CD4-positive, alpha-beta T cell treated with Interferon gamma for 1 hour (primary cell): Measurements from ENCODE around the gene TDRD3.

ENCODE experiments used
- DNase-seq: peaks from one replicate; pipeline ENCODE4 v3.0.0-alpha.2; 2020

TDRD3 gene

DNA sequence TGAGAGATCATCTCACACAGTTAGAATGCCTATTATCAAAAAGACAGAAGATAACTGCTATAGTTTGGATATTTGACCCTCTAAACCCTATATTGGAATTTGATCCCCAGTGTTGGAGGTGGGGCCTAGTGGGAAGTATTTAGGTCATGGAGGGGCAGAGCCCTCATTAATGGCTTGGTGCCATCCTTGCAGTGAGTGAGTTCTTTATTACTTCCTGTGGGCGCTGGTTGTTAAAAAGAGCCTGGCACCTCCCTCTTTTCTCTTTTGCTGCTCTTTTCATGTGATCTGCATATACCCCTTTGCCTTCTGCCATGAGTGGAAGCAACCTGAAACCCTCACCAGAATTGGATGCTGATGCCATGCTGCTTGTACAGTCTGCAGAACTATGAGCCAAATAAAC is 66.8 kb downstream of the TDRD3 start:
- DNase-seq: no peak

DNA sequence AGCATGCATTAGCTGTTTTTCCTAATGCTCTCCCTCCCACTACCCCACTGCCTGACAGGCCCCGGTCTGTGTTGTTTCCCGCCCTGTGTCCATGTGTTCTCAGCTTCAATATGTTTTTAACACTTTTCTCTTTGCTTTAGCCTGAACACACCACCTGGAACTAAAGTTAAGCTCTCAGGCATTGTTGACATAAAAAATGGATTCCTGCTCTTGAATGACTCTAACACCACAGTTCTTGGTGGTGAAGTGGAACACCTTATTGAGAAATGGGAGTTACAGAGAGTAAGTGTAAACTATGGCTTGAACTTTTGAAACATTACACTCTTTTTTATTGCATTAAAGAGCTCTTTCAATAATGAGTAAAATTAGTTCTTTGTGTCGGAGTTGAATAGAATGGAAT is 70.1 kb downstream of the TDRD3 start:
- no peak for DNase-seq

DNA sequence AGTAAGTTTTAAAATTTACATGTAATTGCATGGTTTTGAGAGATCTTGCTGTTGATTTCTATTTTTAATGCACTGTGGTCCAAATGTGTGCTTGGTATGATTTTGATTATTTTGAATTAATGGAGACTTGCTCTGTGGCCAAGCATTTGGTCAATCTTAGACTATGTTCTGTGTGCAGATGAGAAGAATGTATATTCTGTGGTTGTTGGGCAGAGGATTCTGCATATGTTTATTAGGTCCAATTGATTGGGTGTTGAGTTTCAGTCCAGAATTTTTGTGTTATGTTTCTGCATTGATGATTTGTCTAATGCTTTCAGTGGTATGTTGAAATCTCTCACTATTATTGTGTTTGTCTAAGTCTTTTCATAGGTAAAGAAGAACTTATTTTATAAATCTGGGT is 82.3 kb downstream of the TDRD3 start:
- DNase-seq: no peak

DNA sequence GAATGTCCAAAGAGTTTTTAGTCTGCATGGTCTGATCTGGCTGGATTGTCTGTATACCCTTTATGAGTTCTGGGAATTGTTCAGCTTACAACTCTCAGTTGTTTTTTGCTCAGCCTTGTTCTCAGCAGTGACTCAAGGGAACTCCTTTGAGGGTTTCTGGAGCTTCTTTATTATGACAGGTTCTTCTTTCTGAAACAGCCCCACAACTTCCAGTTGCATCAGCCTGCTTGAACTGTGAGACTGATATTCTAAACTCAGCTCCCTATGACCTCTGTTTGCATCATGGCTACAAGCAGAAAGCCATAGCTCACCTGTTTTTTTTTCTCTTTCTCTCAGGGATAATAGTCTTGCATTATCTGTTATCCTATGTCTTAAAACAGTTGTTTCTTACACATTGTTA is 85.0 kb downstream of the TDRD3 start:
- DNase-seq: no peak

DNA sequence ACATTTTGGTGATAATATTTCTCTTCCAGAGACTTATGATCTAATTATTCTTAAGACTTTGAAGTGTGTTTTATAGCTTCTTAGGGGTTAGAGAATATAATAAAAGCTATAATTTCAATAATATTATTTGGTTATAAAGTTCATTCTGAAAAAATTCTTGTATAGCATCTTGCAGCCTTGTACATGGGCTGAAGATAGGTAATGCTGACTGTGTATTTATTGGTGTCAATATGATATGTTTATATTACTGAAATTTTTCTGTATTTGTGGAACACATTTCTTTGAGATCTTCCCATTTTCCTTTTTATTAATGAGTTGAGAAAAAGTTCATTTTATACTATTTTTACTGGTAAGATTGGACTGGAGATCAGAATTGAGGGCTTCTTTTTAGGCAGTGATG is 87.8 kb downstream of the TDRD3 start:
- DNase-seq: no peak

DNA sequence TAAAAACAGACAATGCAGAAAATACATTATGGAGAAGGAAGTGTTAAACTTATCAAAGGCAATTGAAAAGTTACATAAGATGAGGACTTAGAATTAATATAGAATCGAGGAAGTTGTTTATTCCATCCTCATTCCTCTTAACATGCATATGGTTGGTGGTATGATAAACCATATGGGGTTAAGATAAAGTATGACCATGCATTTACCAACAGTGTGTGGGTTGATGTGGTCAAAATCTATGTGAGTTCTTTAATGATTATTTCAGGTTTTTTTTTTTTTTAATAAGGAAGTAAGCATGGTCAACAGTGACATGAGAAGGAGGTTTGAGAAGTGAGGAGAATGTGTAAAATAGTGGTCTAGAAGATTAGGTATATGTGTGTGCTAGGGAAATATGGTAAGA is 94.5 kb downstream of the TDRD3 start:
- DNase-seq: no peak

DNA sequence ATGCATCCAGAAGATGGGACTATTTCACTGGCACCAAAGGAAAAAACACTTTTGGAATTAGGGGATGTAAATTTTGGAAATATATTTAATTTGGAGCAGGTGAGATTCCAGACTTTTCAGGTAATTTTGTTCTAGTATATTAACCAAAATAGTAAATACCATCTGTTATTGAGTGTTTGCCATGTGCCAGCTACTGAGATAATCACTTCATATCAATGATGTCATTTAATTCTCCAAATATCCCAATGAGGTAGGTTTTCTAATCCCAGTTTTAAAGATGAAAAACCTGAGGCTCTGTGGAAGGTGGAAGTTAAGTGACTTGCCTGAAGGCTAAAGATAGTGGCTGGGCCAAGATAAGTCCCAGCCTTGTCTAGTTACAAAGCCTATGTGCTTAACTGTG is 95.2 kb downstream of the TDRD3 start:
- no peak for DNase-seq

DNA sequence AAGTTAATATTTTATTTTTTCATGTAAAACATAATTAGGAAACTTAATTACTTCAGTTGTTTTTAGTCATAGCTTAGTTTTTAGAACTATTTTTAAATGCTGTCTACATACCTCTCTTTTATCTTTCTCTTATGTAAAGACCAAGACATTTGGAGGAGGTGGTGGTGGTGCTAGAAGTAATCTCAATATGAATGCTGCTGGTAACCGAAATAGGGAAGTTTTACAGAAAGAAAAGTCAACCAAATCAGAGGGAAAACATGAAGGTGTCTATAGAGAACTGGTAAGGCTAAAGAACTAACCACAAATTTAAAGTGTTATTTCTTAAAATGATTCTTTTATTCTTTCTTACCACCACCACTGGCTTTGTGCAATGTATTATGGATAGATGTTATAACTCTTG is 97.3 kb downstream of the TDRD3 start:
- no peak for DNase-seq

DNA sequence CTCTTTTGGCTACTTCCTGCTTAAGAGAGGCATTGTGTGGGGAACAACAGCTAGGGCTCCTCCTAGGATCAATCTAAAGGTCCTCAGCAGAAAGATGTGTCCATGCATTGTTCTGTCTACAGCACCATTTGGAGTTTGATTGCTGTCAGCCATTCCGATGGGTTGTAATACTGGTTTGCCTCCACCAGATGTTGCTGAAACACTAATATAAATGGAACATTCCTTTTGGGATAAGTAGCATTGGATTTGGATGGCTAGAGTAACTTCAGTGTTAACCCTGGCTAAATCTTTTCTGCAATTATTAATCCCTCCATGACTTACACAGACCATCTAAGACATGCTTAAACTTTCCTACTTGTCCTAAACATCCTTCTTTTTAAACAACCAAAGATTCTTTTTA is 104.2 kb downstream of the TDRD3 start:
- DNase-seq: no peak

DNA sequence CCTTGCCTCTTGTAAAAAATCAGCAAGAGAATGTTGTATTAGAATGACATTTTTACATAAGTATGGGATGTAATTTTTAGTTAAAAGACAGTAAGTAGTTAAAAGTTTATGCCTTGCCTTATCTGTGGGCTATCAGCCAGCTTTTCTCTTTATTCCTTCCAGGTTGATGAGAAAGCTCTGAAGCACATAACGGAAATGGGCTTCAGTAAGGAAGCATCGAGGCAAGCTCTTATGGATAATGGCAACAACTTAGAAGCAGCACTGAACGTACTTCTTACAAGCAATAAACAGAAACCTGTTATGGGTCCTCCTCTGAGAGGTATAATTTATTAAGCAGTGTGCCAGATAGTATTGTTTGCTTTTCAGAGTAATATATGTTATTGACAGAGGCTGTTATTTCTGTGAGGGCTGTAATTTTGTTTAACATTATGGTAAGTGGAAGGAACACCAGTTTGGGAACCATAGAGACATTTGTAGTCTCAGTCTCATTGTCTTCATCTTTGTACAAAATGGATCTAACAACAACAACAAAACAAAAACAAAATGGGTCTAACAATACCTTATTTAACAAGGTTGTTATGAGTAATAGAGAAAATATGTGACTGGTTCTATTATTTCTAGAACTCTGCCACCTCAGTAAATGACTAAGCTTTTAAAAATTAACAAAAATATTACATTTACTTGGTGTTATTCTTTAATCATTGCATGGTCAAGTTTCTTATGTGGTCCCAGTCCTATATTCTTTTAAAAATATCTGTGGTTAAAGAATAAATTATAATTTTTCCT is 112.8 kb downstream of the TDRD3 start:
- no peak for DNase-seq

DNA sequence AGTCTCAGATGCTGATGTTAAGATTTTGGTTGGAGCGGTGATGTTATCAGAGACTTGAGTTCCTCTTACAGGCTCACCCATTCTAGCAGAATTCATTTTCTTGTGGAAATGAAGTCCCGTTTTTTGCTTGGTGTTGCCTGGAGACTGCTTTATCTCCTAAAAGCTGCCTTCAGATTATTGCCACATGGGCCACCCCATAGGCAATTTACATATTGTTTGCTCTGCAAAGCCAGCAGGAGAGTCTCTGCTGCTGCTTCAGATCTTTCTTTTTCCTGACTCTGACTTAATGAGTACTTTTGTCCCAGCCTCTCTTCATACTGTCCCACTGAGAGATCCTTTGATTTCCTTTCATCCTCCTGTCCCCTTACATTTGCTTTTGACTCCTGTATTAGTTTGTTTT is 114.6 kb downstream of the TDRD3 start:
- DNase-seq: no peak

DNA sequence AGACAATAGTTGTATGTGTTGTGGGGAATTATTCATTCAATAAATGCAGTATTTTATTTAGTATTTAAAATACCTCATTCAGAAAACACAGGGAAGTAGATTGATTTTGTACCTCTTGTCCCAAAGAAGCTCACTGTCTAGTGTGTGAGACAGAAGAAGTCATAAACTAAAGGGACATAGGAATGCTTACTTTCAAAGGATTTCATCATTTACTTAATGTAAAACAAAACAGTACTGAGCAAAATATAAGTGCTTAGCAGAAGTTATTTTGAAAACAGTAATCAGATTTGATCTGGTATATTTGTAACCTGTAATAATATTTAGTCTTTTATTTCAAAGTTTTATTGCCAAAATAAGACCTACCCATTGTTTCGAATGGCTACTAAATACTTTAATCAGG is 117.9 kb downstream of the TDRD3 start:
- no peak for DNase-seq

DNA sequence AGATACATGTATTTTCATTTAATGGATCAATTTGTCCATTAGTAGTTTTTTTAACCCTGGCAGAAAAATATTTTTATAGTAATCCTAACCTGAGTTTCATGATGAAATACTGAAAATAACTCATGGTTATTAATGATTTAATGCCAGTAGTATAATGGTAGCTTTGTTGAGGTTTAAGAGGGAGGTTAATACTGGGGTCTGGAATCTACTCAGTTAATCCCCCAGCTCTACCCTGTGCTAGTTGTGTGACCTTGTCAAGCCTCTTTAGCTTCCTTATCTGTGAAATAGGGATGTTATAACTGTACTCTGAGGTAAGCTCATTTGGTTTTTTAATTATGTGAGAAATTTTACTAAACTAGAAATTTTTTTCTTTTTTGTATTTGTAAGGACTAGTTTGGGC is 122.5 kb downstream of the TDRD3 start:
- no peak for DNase-seq

DNA sequence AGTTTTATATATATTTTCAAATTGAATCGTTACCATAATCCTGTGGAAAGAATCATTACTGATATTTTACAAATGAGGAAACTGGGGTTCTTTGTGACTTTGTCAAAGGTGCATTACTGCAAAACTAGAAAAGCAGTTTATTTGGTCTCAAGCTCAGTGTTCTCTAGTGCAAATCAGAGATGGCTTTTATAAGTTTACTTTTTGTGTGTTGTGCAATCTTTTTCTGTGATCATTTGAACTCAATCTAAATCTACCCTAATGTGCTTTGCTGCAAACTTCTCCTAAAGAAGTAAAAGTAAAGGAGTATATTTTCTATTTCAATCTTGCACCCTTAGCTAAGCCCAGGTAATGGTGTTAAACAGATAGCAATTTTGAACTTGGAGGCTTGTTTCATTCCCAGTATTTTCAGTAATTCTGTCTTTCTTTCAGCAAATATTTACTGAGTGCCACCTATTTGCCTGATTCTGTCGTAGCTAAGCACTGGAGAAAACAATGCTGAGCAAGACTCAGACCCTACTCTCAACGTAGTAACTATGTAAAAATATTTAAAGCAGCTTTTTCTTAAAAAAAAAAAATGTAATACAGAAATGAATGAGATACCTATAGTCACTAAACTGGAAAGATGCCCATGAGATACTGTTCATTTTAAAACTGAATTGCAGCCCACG is 124.0 kb downstream of the TDRD3 start:
- DNase-seq: no peak

DNA sequence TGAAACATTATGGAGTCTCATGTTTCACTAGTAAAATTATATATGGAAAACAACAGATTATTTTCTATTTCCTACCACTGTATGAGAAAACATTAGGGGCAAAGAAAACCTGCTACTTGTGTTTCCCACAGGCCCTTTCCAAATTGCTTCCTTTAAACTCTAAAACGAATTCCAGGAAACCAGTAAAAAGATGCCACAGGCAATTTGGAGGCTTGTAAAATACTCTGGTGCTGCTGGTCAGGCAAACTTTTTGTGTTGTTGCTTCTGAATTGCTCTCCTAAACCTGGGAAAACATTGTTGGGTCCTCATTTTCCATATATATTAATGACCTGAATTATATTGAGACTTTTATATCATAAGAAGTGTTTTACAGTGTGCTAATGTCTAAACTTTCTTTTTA is 141.5 kb downstream of the TDRD3 start:
- no peak for DNase-seq

DNA sequence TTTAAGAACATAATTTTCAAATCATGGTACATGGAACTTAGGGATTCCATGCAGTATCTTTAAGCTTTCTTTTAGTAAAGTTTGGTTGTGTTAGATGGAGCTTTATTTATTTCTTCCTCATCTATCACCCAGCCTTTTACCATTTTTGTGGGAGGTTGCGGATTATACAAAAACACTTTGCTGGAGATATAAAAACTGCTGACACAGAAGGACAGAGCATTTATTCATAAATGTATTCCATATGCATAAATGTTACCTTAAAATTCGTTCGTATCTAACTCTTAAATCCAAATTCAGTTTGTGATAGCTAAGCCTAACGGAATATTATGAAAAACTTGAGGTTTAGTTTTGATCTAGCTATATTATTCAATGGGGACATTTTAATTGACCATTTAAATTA is 143.3 kb downstream of the TDRD3 start:
- no peak for DNase-seq

DNA sequence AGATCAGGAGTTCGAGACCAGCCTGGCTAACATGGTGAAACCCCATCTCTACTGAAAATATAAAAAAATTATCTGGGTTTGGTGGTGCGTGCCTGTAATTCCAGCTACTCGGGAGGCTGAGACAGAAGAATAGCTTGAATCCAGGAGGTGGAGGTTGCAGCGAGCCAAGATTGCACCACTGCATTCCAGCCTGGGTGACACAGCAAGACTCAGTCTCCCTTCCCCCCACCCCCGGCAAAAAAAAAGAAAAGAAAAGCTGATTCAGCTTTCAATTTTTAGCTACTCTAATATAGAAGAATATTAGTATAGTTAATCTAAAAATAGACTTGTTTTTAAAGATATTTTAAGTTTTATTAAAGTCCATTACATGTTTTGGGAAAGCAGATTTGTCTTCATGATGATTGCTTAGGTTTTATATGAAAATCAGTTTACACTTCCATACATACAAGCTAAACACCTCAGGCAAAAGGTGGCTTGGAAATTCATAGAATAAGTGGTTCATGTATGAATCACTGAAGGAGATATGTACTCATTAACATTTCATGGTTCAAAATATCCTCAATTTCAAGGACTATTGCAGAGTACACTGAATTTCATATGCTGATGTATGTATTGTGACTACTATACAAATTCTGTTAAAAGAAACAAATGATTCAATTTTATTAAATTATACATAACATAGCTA is 165.2 kb downstream of the TDRD3 start:
- no peak for DNase-seq

DNA sequence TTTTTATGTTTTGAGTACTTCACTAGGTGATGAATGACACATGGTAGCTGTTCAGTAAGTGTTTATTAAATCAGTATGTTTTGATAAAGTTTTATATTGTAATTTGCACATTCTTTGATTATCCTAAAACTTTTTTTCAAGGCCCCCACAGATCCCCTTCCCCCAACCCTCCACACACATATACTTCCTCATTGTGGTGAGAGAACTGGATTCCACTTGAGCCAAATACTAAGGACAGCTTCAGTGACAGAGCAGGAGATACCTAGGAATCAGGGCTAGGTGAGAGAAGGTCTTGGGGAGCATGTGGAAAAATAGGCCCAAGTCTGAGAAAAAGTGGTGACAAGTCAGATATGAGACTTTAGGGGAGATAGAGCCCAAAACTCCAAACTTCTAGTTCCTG is 174.6 kb downstream of the TDRD3 start:
- DNase-seq: no peak

DNA sequence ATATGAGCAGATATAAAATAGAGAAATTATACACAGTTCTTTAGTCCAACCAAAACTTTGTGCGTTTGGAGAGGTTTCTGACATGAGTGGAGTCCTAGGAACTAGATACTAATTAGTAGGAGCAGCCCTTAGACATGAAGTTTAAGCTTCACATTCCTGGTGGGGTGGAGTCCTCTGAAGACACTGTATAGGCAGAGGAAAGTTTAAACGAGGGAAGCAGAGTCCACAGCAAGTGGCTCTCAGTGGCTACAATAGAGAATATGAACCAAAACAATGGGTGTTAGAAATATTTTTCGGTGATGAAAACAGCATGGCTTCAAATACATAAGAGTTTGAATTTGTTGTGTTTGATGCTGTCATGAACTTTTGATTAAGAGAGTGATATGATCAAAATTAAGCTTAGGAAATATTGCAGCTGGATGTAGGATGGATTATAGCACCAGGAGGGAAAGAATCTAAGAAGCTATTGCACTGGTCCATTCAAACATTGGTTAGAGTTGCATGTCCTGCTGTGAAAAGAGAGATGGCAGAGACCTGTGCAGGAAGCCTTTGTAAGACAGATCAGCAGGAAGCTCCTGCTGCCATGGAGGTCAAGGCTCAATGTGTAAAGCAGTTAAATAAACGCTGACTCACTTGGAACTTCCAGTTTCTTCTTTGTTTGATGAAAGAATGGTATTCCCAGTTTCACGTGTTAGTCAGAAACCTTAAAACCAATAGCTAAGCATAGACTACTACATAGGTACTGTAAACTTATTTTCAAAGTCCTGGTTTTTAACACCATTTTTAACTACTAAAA is 175.2 kb downstream of the TDRD3 start:
- DNase-seq: no peak

DNA sequence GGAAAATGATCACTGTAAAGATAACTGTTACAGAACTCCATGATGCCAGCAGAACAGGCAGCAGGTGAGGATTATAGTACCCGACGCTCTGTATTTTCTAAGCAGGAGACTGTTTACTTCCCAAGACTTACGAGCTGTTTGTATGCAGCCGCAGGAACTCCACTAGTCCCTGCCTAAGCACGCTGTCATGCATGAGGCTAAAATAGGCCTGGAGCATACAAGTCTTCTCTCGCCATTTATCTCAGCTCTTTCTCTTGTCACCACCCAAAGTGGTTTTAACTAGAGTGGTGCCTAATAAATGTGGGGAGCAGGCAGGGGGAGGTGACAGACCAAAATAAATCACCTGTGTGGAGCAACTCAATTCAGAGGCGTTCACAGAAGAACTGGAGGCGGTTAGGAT is 175.8 kb downstream of the TDRD3 start:
- DNase-seq: no peak

DNA sequence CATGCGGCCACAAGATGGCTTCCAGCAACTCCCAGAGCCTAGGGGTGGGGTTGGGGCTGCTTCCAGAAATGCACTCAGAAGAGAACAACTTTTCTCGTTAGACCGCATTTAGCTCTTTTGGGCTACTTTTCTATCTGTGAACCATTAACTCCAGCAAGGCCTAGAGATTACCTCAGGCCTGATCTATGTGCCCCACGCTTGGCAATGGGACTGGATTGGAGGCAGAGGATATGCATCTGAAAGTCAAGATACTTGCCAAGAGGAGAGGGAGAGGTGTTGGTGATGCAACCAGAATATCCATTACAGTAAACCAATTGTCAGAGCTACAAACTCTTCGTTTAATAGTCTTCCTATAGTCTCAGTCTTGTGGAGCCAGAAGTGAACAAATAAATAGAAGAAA is 177.7 kb downstream of the TDRD3 start:
- no peak for DNase-seq

DNA sequence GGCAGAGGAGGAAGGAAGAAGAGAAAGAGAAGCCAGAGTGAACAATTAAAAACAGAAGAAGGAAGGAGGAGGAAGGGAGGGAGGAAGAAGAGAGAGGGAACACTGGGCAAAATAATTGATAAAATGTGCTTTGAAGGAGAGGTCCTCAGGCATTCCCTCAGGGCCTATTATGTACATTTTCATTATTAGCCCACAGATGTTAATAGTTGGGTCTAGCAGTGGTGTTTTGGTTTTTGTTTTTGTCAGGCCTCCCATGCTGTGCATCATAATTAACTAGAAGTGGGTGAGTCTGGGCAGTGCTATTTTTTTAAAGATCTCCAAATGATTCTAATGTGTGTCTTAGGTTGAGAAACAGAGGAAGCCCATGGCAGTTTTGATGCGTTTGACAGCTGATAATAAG is 178.1 kb downstream of the TDRD3 start:
- DNase-seq: no peak

DNA sequence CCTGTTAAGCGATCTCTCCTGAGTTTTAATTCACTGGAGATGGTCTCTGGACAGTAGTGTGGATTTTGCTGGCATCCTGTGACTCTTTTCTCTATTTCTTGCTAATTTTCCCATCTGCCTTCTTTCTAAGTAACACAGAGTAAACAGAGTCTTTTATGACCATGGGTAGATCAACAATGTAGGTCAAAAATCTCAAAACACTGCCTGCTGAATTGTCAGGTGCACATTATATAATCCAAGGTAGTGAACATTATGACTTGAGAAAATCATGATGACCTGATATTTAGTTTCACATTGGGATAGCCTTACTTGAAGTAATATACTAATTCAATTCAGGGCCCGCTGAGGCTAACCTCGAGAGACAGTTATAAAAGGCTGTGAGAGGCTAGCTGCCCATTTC is 180.7 kb downstream of the TDRD3 start:
- no peak for DNase-seq
